CD14-positive monocyte (primary cell): Measurements from ENCODE around the gene BASP1. TPM values are rescaled to one million over a fixed set of nuclear protein-coding genes. Genes with fewer than 3 reads are reported as not detected.

ENCODE experiments used
- DNase-seq, 3 donors: peaks; one replicate each; pipeline ENCODE4 v3.0.0-alpha.2; 2011 to 2022
- H2AFZ ChIP-seq: 2 replicates; pipeline ENCODE4 v1.6.0; 2012; ENCODE audit warnings: mild to moderate bottlenecking, low read depth, low read length, inconsistent platforms; ENCODE audit not compliant: insufficient read depth, poor library complexity, severe bottlenecking
- H3K27ac ChIP-seq, 2 donors: 1 replicate in 1 of 2; 2 replicates in 1 of 2; pipeline ENCODE4 v1.5.1; 2012 to 2013; ENCODE audit warnings: low read length in 2 of 2, control low read depth in 1 of 2, inconsistent platforms in 1 of 2, low read depth in 1 of 2, mild to moderate bottlenecking in 1 of 2
- H3K27me3 ChIP-seq, 2 donors: one replicate each; pipeline versions ENCODE4 v1.6.0 to v1.6.1; 2011 to 2013; ENCODE audit warnings: low read length in 2 of 2; ENCODE audit not compliant: control insufficient read depth in 2 of 2, insufficient read depth in 2 of 2
- H3K36me3 ChIP-seq, 2 donors: replicated peaks in 1 of 2; 1 replicate in 1 of 2; 2 replicates in 1 of 2; pipeline versions ENCODE4 v1.5.1 to v1.6.1; 2012 to 2013; ENCODE audit warnings: low read length in 2 of 2, control low read depth in 1 of 2, inconsistent platforms in 1 of 2, mild to moderate bottlenecking in 1 of 2; ENCODE audit not compliant: insufficient read depth in 2 of 2, control insufficient read depth in 1 of 2
- H3K4me1 ChIP-seq, 2 donors: 1 replicate in 1 of 2; 2 replicates in 1 of 2; pipeline versions ENCODE4 v1.5.1 to v1.6.1; 2012 to 2013; ENCODE audit warnings: low read length in 2 of 2, control low read depth in 1 of 2, inconsistent platforms in 1 of 2, mild to moderate bottlenecking in 1 of 2, moderate library complexity in 1 of 2; ENCODE audit not compliant: insufficient read depth in 2 of 2, control insufficient read depth in 1 of 2
- H3K4me2 ChIP-seq: replicated peaks from 2 replicates; pipeline ENCODE3; 2012; ENCODE audit warnings: low read length, moderate library complexity, mild to moderate bottlenecking; ENCODE audit not compliant: poor library complexity, severe bottlenecking; ENCODE audit errors: extremely low read depth
- H3K4me3 ChIP-seq, 3 experiments: fragments of 200-600 bp in 1 of 3; sonication (generic) in 1 of 3; replicated peaks in 1 of 3; 1 replicate in 2 of 3; 2 replicates in 1 of 3; pipeline ENCODE4 v1.5.1; 2011 to 2013; ENCODE audit warnings: low read length in 3 of 3, mild to moderate bottlenecking in 3 of 3, control low read depth in 2 of 3, low read depth in 2 of 3, inconsistent platforms in 1 of 3, moderate library complexity in 1 of 3
- H3K79me2 ChIP-seq: 2 replicates; pipeline ENCODE4 v1.6.0; 2012; ENCODE audit warnings: mild to moderate bottlenecking, control low read depth, inconsistent platforms, low read length, moderate library complexity; ENCODE audit not compliant: insufficient read depth
- H3K9ac ChIP-seq: 2 replicates; pipeline ENCODE4 v1.6.0; 2017; ENCODE audit warnings: low read length, mild to moderate bottlenecking; ENCODE audit not compliant: insufficient read depth, poor library complexity, severe bottlenecking
- H3K9me3 ChIP-seq, 2 donors: replicated peaks in 1 of 2; 1 replicate in 1 of 2; 2 replicates in 1 of 2; pipeline versions ENCODE4 v1.5.1 to v1.6.1; 2012 to 2013; ENCODE audit warnings: low read length in 2 of 2, control low read depth in 1 of 2; ENCODE audit not compliant: control insufficient read depth in 1 of 2, insufficient read depth in 1 of 2
- H4K20me1 ChIP-seq: 2 replicates; pipeline ENCODE4 v1.6.0; 2012; ENCODE audit warnings: mild to moderate bottlenecking, low read length, control low read depth, moderate library complexity; ENCODE audit not compliant: insufficient read depth
- H3K27ac Mint-ChIP-seq, 7 donors: one replicate each; pipeline ENCODE4 v1.8.0; 2020; ENCODE audit warnings: mild to moderate bottlenecking in 7 of 7, mixed read lengths in 7 of 7, moderate library complexity in 6 of 7, inconsistent platforms in 2 of 7
- H3K27me3 Mint-ChIP-seq, 3 donors: one replicate each; pipeline ENCODE4 v1.8.0; 2021 to 2022; ENCODE audit warnings: low read depth in 3 of 3, mild to moderate bottlenecking in 3 of 3, mixed read lengths in 3 of 3, moderate library complexity in 3 of 3, inconsistent platforms in 1 of 3
- H3K36me3 Mint-ChIP-seq, 2 donors: one replicate each; pipeline ENCODE4 v1.8.0; 2020; ENCODE audit warnings: mixed read lengths in 2 of 2, inconsistent platforms in 1 of 2, mild to moderate bottlenecking in 1 of 2
- H3K4me1 Mint-ChIP-seq: one replicate; pipeline ENCODE4 v1.8.0; 2020; ENCODE audit warnings: mild to moderate bottlenecking, mixed read lengths
- H3K4me3 Mint-ChIP-seq, 2 donors: one replicate each; pipeline ENCODE4 v1.8.0; 2020; ENCODE audit warnings: mild to moderate bottlenecking in 2 of 2, mixed read lengths in 2 of 2, moderate library complexity in 1 of 2
- H3K9me3 Mint-ChIP-seq, 7 donors: one replicate each; pipeline ENCODE4 v1.8.0; 2020 to 2022; ENCODE audit warnings: mixed read lengths in 7 of 7, mild to moderate bottlenecking in 6 of 7, moderate library complexity in 6 of 7, inconsistent platforms in 2 of 7
- CTCF ChIP-seq: fragments of 200-600 bp; IDR thresholded peaks from one replicate; pipeline ENCODE4 v1.8.0; 2022; ENCODE audit warnings: antibody characterized with exemption, mild to moderate bottlenecking
- WGBS: methylation state at CpG from one replicate; pipeline ENCODE4 v1.1.5; 2013; ENCODE audit warnings: missing lambda C conversion rate; ENCODE audit not compliant: insufficient coverage; 5-methylcytosine and 5-hydroxymethylcytosine counted together
- intact Hi-C, 2 donors: fragments of 100-400 bp; cut with micrococcal nuclease; formaldehyde crosslinking; loops; one replicate each; pipeline versions ENCODE4 v1.15.0 to v1.15.1; 2023
- polyA plus RNA-seq, 3 donors: library from polyadenylated mRNA; depleted of rRNA in 1 of 3; unstranded in 2 of 3; stranded (reverse) in 1 of 3; fragments of 300-500 nt in 2 of 3; fragments of >200 nt in 1 of 3; fragmentation: Illumina TruSeq in 2 of 3; gene quantifications; 1 replicate in 2 of 3; 2 replicates in 1 of 3; pipeline ENCODE4 v1.2.3, GENCODE V29; 2012 to 2021

The BASP1 gene
- polyA plus RNA-seq, 3 donors, result 23.7 to 61.6 (median 36.6) TPM

GRCh38 chr5:17212191-17212590 is 5.2 kb upstream of the BASP1 start:
- DNase-seq, result no peak
- Histone ChIP-seq H2AFZ (no peak overlapping the region), H3K4me1 (peaks cover 9 to 11% of the 10 kb centered on the region in 2 donors), H3K36me3 (no peaks in the 10 kb centered on the region), H3K4me2 (no peak overlapping the region), H3K27ac (no peak overlapping the region), H3K9me3 (peaks cover 0 to 6% of the 10 kb centered on the region in 2 donors), H4K20me1 (no peaks in the 10 kb centered on the region), H3K9ac (no peak overlapping the region), H3K27me3 (no peaks in the 10 kb centered on the region), H3K4me3 (no peak overlapping the region), H3K79me2 (no peaks in the 10 kb centered on the region)
- TF ChIP-seq CTCF, result no peak
- peaks cover 1 to 5% (median 4%) of the 10 kb centered on the region in 3 donors for H3K27me3 Mint-ChIP-seq
- no peaks in the 10 kb centered on the region for H3K36me3 Mint-ChIP-seq
- WGBS, result 69% methylated on average over 2 of the region's 4 CpGs
- peaks cover 11% of the 10 kb centered on the region for H3K4me1 Mint-ChIP-seq
- no peak overlapping the region for H3K4me3 Mint-ChIP-seq
- no peak overlapping the region for H3K27ac Mint-ChIP-seq
- H3K9me3 Mint-ChIP-seq, result peaks cover 5 to 15% (median 9%) of the 10 kb centered on the region in 7 donors
- intact Hi-C loops, result no loop called here

- Histone ChIP-seq H3K4me2 (no peak overlapping the region), H3K79me2 (peaks cover 4% of the 10 kb centered on the region), H3K9ac (no peak overlapping the region), H3K36me3 (no peaks in the 10 kb centered on the region), H3K4me3 (no peak overlapping the region), H2AFZ (no peak overlapping the region), H4K20me1 (no peaks in the 10 kb centered on the region), H3K27ac (no peak overlapping the region), H3K4me1 (peaks cover 9 to 11% of the 10 kb centered on the region in 2 donors), H3K9me3 (peaks cover 0 to 6% of the 10 kb centered on the region in 2 donors), H3K27me3 (no peaks in the 10 kb centered on the region)
- H3K9me3 Mint-ChIP-seq, result peaks cover 5 to 15% (median 9%) of the 10 kb centered on the region in 7 donors
- H3K27me3 Mint-ChIP-seq, result peaks cover 1 to 5% (median 4%) of the 10 kb centered on the region in 3 donors
- intact Hi-C loops, result no loop called here
- H3K4me3 Mint-ChIP-seq, result no peak overlapping the region
- DNase-seq, result no peak
- 20% methylated on average over 1 of the region's 3 CpGs for WGBS
- TF ChIP-seq CTCF, result no peak
- no peak overlapping the region for H3K27ac Mint-ChIP-seq
- H3K4me1 Mint-ChIP-seq, result peaks cover 11% of the 10 kb centered on the region
- H3K36me3 Mint-ChIP-seq, result no peaks in the 10 kb centered on the region
Observed at GRCh38 chr5:17212996-17213395, 4.4 kb upstream of the BASP1 start.
